KOPT-K1 (cell line): Measurements from ENCODE around the gene SLC6A8.
"Not testable (repeated sequence)": the region's sequence is repeated elsewhere in the genome, so short reads cannot be mapped to it uniquely, and the experiment has no call there.

Experiments
- H3K27ac ChIP-seq: fragments of 200-600 bp; sonication (generic); 2 replicates; pipeline ENCODE4 v1.5.1; 2016; ENCODE audit warnings: antibody characterized with exemption, mild to moderate bottlenecking, low read depth, low read length; ENCODE audit not compliant: poor library complexity, severe bottlenecking
- H3K36me3 ChIP-seq: fragments of 200-600 bp; sonication (generic); 2 replicates; pipeline ENCODE4 v1.5.1; 2017; ENCODE audit warnings: antibody characterized with exemption, mild to moderate bottlenecking, low read length, moderate library complexity; ENCODE audit not compliant: insufficient read depth
- H3K9me3 ChIP-seq: fragments of 200-600 bp; sonication (generic); 2 replicates; pipeline ENCODE4 v1.5.1; 2017; ENCODE audit warnings: antibody characterized with exemption, low read length, mild to moderate bottlenecking; ENCODE audit not compliant: insufficient read depth, poor library complexity, severe bottlenecking

SLC6A8 gene

DNA sequence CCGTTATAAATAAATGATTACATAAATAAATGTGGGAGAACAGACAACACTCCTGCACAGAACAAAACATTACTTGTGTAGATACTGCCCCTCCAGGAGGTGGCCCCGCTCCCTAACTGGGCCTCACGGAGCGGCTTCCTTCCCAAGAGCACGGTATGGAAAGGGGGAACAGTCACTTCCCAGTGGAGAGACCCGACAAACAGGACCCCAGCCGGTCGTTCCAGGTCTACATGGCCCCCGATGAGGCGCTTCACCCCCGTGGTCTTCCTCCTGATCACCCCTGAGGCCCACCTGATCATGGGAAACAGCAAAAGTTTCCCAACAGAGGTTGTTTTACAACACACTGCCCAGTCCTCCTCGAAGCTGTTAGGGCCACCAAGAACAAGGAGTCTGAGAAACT is 6.6 kb upstream of the SLC6A8 start:
- H3K27ac ChIP-seq: no peak overlapping the region
- H3K36me3 ChIP-seq: no peaks in the 10 kb centered on the region
- H3K9me3 ChIP-seq: peaks cover 6% of the 10 kb centered on the region

- not testable (repeated sequence) for H3K9me3 ChIP-seq, H3K27ac ChIP-seq, H3K36me3 ChIP-seq
Measured at GRCh38 chrX:153683486-153683885, 4.2 kb upstream of the SLC6A8 start.

GRCh38 chrX:153684467-153685155 is 3.1 kb upstream of the SLC6A8 start:
- H3K36me3 ChIP-seq: no peaks in the 10 kb centered on the region
- H3K27ac ChIP-seq: no peak overlapping the region
- peaks cover 6% of the 10 kb centered on the region for H3K9me3 ChIP-seq

- peaks cover 6% of the 10 kb centered on the region for H3K9me3 ChIP-seq
- no peak overlapping the region for H3K27ac ChIP-seq
- no peaks in the 10 kb centered on the region for H3K36me3 ChIP-seq
Measured at GRCh38 chrX:153685156-153685536, 2.6 kb upstream of the SLC6A8 start.

GRCh38 chrX:153685751-153686696 is 1.7 kb upstream of the SLC6A8 start:
- Histone ChIP-seq H3K27ac (no peak overlapping the region), H3K9me3 (peaks cover 6% of the 10 kb centered on the region), H3K36me3 (no peaks in the 10 kb centered on the region)

DNA sequence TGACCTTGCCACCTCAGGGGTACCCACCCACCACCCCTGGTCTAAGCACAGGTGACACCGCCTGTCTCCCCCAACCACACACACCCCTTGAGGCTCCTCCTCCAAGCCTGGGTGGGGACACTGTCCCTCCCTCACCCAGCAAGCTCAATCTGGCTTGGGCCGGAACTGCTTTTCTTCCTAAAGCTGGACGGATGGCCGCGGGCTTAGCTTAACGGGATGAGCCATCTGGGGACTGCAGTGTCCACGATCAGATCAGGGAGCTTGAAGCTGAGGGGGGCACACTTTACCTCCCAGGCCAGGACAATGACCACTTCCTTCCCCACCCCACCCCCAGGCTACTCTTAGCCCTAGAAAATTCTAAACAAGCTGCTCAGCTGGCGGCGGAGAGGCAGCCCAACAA is 1.0 kb upstream of the SLC6A8 start:
- Histone ChIP-seq H3K36me3 (no peaks in the 10 kb centered on the region), H3K27ac (no peak overlapping the region), H3K9me3 (peaks cover 6% of the 10 kb centered on the region)

GRCh38 chrX:153688071-153688470 is 345 bp downstream of the SLC6A8 start:
- Histone ChIP-seq H3K9me3 (peaks cover 6% of the 10 kb centered on the region), H3K36me3 (no peaks in the 10 kb centered on the region), H3K27ac (no peak overlapping the region)

DNA sequence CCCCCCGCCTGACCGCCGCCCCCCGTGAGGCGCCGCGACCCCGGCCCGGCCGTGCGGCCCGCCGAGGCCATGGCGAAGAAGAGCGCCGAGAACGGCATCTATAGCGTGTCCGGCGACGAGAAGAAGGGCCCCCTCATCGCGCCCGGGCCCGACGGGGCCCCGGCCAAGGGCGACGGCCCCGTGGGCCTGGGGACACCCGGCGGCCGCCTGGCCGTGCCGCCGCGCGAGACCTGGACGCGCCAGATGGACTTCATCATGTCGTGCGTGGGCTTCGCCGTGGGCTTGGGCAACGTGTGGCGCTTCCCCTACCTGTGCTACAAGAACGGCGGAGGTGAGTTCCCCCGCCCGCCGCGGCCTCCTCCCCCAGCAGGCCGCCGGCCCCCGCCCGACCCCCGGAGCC is 780 bp downstream of the SLC6A8 start:
- no peak overlapping the region for H3K27ac ChIP-seq
- H3K9me3 ChIP-seq: peaks cover 5% of the 10 kb centered on the region
- H3K36me3 ChIP-seq: no peaks in the 10 kb centered on the region

DNA sequence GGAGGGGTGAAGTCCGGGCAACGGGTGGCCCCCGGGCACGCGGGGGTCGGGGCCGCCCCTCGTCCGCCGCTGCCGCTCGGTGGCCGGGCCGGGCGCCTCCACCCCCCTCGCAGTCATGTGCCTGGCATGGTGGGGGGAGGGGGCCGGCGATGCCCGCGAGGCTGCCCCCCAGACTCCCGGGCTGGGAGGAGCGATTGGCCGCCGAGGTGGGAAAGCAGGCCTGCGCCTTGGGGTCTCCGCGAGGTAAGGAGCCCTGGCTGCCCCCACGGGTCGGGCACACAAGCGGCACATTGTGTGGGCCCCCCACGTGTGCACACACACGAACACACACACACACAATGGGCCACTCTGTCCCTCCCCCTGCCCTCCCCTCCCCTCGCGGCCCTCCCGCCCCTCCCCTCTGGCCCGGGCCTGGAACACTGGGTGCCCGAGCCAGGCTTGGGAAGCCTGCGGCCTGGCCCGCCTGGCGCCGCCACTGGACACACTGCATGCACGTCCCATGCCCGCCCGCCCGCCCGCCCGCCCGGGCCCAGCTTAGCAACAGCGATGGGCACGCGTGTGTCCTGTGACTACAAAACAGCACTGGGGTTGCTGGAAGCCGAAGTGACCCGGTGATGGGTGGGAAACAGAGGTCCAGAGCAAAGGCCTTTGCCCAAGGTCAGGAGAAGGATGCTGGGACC is 1.3 kb downstream of the SLC6A8 start:
- Histone ChIP-seq H3K27ac (no peak overlapping the region), H3K36me3 (no peaks in the 10 kb centered on the region), H3K9me3 (no peaks in the 10 kb centered on the region)

DNA sequence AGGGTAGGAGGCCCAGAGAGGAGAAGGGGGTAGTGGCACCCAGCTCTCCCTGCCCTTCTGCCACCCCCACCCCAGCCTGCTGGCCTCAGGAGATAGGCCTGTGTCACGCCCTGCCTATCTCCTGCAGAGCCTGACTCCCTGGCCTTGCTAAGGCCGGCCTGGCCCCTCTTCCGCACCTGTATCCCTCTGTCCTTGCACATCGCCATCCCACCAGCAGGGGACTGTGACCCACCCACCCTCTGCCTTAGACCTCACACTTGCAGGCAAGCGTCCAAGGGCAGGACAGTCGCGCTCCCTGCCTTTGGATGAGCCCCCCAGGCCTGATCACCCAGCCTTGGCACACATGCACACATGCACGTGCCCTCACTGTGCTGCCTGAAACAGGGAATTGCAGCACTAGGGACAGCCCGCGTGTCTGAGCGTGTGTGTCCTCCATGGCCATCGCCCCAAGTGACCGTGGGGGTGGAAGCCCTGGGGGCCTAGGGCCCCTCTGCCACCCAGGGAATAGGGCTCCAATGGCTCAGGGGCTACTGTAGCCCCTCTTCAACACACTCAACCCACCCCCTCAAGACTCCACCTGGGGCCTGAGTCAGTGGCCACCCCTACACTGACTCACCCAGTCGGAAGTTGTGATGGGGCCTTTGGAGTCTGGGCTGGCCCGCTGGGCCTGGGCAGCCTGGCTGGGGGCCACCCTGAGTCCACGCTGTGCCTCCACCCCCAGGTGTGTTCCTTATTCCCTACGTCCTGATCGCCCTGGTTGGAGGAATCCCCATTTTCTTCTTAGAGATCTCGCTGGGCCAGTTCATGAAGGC is 2.1 kb downstream of the SLC6A8 start:
- Histone ChIP-seq H3K36me3 (no peaks in the 10 kb centered on the region), H3K9me3 (no peaks in the 10 kb centered on the region), H3K27ac (no peak overlapping the region)

DNA sequence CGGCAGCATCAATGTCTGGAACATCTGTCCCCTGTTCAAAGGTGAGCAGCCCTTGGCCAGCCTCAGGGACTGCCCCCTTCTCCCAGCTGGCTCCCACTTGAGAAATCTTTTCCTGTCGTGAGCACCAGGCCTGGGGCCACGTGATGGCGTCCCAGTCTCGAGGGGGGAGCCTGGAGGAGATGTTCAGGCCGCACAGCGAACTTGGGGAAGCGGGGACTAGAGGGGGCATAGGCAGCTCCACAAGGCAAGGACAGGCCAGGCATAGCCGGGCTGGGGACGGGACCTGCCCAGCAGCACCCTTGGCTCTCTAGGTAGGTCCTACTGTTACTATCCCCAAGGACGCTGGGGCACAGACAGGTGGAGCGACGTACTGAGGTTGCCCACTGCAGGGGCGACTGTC is 2.7 kb downstream of the SLC6A8 start:
- Histone ChIP-seq H3K9me3 (no peaks in the 10 kb centered on the region), H3K27ac (no peak overlapping the region), H3K36me3 (no peaks in the 10 kb centered on the region; the same call in 1 of the 2 replicates)

- not testable (repeated sequence) for H3K9me3 ChIP-seq, H3K36me3 ChIP-seq, H3K27ac ChIP-seq
Measured at GRCh38 chrX:153691032-153691827, 3.5 kb downstream of the SLC6A8 start.

GRCh38 chrX:153692003-153692402 is 4.3 kb downstream of the SLC6A8 start:
- Histone ChIP-seq H3K9me3 (no peaks in the 10 kb centered on the region), H3K36me3 (no peaks in the 10 kb centered on the region; the same call in 1 of the 2 replicates), H3K27ac (no peak overlapping the region)

DNA sequence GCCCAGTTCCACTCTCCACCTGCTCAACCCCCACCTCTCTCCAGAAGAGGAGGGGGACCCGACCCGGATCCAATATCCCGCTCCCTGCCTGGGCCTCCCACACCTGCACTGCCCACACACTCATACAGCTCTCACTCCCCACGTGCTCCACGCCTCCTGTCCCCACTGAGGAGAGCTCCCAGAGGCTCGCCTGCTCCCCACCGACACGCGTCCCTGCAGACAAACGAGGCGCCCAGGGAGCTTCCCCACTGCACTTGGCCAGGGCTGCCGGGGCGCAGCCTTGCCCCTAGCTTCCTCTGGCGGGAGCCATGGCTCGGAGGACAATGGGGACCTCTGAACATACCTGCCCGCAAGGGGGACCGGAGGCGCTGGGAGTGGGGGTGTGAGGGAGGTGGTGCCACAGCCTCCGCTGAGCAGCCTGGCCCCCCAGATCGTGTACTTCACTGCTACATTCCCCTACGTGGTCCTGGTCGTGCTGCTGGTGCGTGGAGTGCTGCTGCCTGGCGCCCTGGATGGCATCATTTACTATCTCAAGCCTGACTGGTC is 5.0 kb downstream of the SLC6A8 start:
- Histone ChIP-seq H3K27ac (no peak overlapping the region), H3K9me3 (no peaks in the 10 kb centered on the region), H3K36me3 (peaks cover 6% of the 10 kb centered on the region; the same call in 1 of the 2 replicates)
